Uterus (tissue), 4 donors: ENCODE data around the gene PIP4K2A. TPM values are rescaled to one million over a fixed set of nuclear protein-coding genes. Genes with fewer than 3 reads are reported as not detected.

Source experiments
- DNase-seq, 2 donors: peaks; one replicate each; pipeline ENCODE4 v3.0.0-alpha.2; 2019 to 2020
- H3K27ac ChIP-seq, 2 donors: fragments of 200-600 bp; sonication (generic); 1 replicate in 1 of 2; 2 replicates in 1 of 2; pipeline ENCODE4 v1.5.1; 2016 to 2018
- H3K27me3 ChIP-seq, 2 donors: fragments of 200-600 bp; sonication (generic); one replicate each; pipeline ENCODE4 v1.5.1; 2018 to 2019; ENCODE audit warnings: control low read depth in 1 of 2
- H3K36me3 ChIP-seq, 2 donors: fragments of 200-600 bp; sonication (generic); one replicate each; pipeline ENCODE4 v1.5.1; 2019; ENCODE audit warnings: control low read depth in 1 of 2
- H3K4me1 ChIP-seq, 2 donors: fragments of 200-600 bp; sonication (generic); one replicate each; pipeline ENCODE4 v1.5.1; 2018 to 2019; ENCODE audit warnings: control low read depth in 1 of 2
- H3K4me3 ChIP-seq, 2 donors: fragments of 200-600 bp; sonication (generic); 1 replicate in 1 of 2; 2 replicates in 1 of 2; pipeline ENCODE4 v1.5.1; 2018 to 2019; ENCODE audit warnings: mild to moderate bottlenecking in 1 of 2
- H3K9me3 ChIP-seq, 2 donors: fragments of 200-600 bp; sonication (generic); one replicate each; pipeline ENCODE4 v1.5.1; 2019; ENCODE audit warnings: control low read depth in 1 of 2
- CTCF ChIP-seq, 4 experiments: fragments of 200-600 bp in 2 of 4; fragments of 450-650 bp in 2 of 4; sonication (generic) in 2 of 4; IDR thresholded peaks; one replicate each; pipeline ENCODE4 v1.5.1; 2016 to 2019; ENCODE audit warnings: antibody characterized with exemption in 4 of 4, mild to moderate bottlenecking in 2 of 4, moderate library complexity in 1 of 4
- POLR2A ChIP-seq, 2 donors: fragments of 450-650 bp; IDR thresholded peaks; one replicate each; pipeline ENCODE4 v1.6.1; 2016; ENCODE audit warnings: antibody characterized with exemption in 2 of 2, mild to moderate bottlenecking in 1 of 2, moderate library complexity in 1 of 2
- intact Hi-C: fragments of 100-400 bp; cut with DNase I; formaldehyde crosslinking; loops from one replicate; pipeline ENCODE4 v1.15.1; 2023; ENCODE audit warnings: low total_unique reads
- total RNA-seq, 4 donors: library from RNA; depleted of rRNA in 3 of 4; stranded (reverse); fragments of >200 nt in 3 of 4; gene quantifications; one replicate each; pipeline versions ENCODE4 v1.1.0 to v1.2.4, GENCODE V29; 2014 to 2023
- donor health status: DM: yes; HTN: yes; CAD: no.

Gene PIP4K2A
- total RNA-seq, 4 donors from 2014 or later = 17.4 to 42.4 (median 22.0) TPM

- H3K27ac ChIP-seq = no peak overlapping the region
- H3K9me3 ChIP-seq = no peaks in the 10 kb centered on the region
- DNase-seq = no peak
Measured at GRCh38 chr10:22677333-22677732, 37.0 kb downstream of the PIP4K2A start.

GRCh38 chr10:22676435-22676834, 37.9 kb downstream of the PIP4K2A start:
- no peaks in the 10 kb centered on the region for H3K27me3 ChIP-seq
- no peak for TF ChIP-seq POLR2A (IDR thresholded peaks at IDR 0.05)
- no peak for TF ChIP-seq CTCF (IDR thresholded peaks at IDR 0.05)
- no peaks in the 10 kb centered on the region for H3K9me3 ChIP-seq
- no peaks in the 10 kb centered on the region for H3K36me3 ChIP-seq
- no peak for DNase-seq
- intact Hi-C loops = no loop called here
- no peaks in the 10 kb centered on the region for H3K4me1 ChIP-seq
- no peak overlapping the region for H3K4me3 ChIP-seq
- no peak overlapping the region for H3K27ac ChIP-seq

More at GRCh38 chr10:22677333-22677732, 37.0 kb downstream of the PIP4K2A start:
- Histone ChIP-seq H3K4me1 (no peaks in the 10 kb centered on the region), H3K4me3 (no peak overlapping the region), H3K27me3 (no peaks in the 10 kb centered on the region), H3K36me3 (no peaks in the 10 kb centered on the region)
- TF ChIP-seq CTCF (IDR thresholded peaks at IDR 0.05) (no peak), POLR2A (IDR thresholded peaks at IDR 0.05) (no peak)
- intact Hi-C loops = no loop called here

- no peak for TF ChIP-seq CTCF (IDR thresholded peaks at IDR 0.05)
- no peak for TF ChIP-seq POLR2A (IDR thresholded peaks at IDR 0.05)
- H3K36me3 ChIP-seq = no peaks in the 10 kb centered on the region
- H3K4me1 ChIP-seq = no peaks in the 10 kb centered on the region
- H3K27ac ChIP-seq = no peak overlapping the region
- no peaks in the 10 kb centered on the region for H3K9me3 ChIP-seq
- DNase-seq = no peak
- intact Hi-C loops = no loop called here
- H3K27me3 ChIP-seq = no peaks in the 10 kb centered on the region
- H3K4me3 ChIP-seq = no peak overlapping the region
Measured at GRCh38 chr10:22674573-22674930, 39.8 kb downstream of the PIP4K2A start.

- TF ChIP-seq CTCF (IDR thresholded peaks at IDR 0.05) (no peak), POLR2A (IDR thresholded peaks at IDR 0.05) (no peak)
- no peak for DNase-seq
- intact Hi-C loops = no loop called here
- H3K9me3 ChIP-seq = no peaks in the 10 kb centered on the region
- no peak overlapping the region for H3K4me3 ChIP-seq
- H3K4me1 ChIP-seq = no peaks in the 10 kb centered on the region
- H3K27ac ChIP-seq = no peak overlapping the region
- H3K36me3 ChIP-seq = no peaks in the 10 kb centered on the region
- H3K27me3 ChIP-seq = no peaks in the 10 kb centered on the region
Measured at GRCh38 chr10:22673785-22674572, 40.4 kb downstream of the PIP4K2A start.

- no peaks in the 10 kb centered on the region for H3K4me1 ChIP-seq
- no peak for TF ChIP-seq POLR2A (IDR thresholded peaks at IDR 0.05)
- TF ChIP-seq CTCF (IDR thresholded peaks at IDR 0.05) = no peak
- intact Hi-C loops = no loop called here
Measured at GRCh38 chr10:22673091-22673392, 41.3 kb downstream of the PIP4K2A start.

More at GRCh38 chr10:22673091-22673392, 41.3 kb downstream of the PIP4K2A start:
- H3K27ac ChIP-seq = no peak overlapping the region
- DNase-seq = no peak
- H3K27me3 ChIP-seq = no peaks in the 10 kb centered on the region
- H3K4me3 ChIP-seq = no peak overlapping the region
- H3K9me3 ChIP-seq = no peaks in the 10 kb centered on the region
- H3K36me3 ChIP-seq = no peaks in the 10 kb centered on the region
